K562 (cell line): ENCODE results near the gene MND1. TPM values are rescaled to one million over a fixed set of nuclear protein-coding genes. Genes with fewer than 3 reads are reported as not detected.

Experiments used
- ATAC-seq: fragments of 200-7000 bp; cut with Tn5 transposase; 3 replicates; pipeline ENCODE4 v1.9.1; 2020; ENCODE audit warnings: moderate library complexity
- BruUV-seq: library from RNA; stranded (reverse); fragments of 400-500 nt; replicated peaks from 2 replicates; lab custom pipeline; 2021; lab: Mats Ljungman, UMichigan
- CTCF ChIA-PET: fragments of 300-600 bp; formaldehyde crosslinking; extraction: SDS; loops from one replicate; lab custom pipeline; 2021; ENCODE audit warnings: low intra/inter-chr PET ratio; lab: Yijun Ruan, JAX
- POLR2A ChIA-PET: fragments of 300-600, 350-650 bp; sonication (Branson Sonifier 250); formaldehyde crosslinking; extraction: SDS; loops from one replicate; lab custom pipeline; 2021; ENCODE audit warnings: antibody characterized with exemption, inconsistent platforms; lab: Yijun Ruan, JAX
- DNase-seq, 4 experiments: peaks; one replicate each; pipeline versions ENCODE4 v3.0.0 to v3.0.0-alpha.2; 2011 to 2018; ENCODE audit warnings: low spot score in 3 of 4, mixed read lengths in 3 of 4; ENCODE audit errors: extremely low read depth in 1 of 4
- FAIRE-seq: peaks from 2 replicates; lab custom pipeline; 2011; peaks lifted over from hg19 to GRCh38; lab: Jason Lieb, UNC
- H2AFZ ChIP-seq: 2 replicates; pipeline ENCODE4 v1.6.0; 2011; ENCODE audit warnings: low read depth, low read length, control low read depth, inconsistent platforms
- H3K27ac ChIP-seq: fragments of 200-600 bp; 3 replicates; pipeline ENCODE4 v1.8.0; 2011; ENCODE audit warnings: low read depth, mild to moderate bottlenecking, control low read depth, inconsistent platforms, low read length, moderate library complexity, mixed read lengths; ENCODE audit errors: extremely low read depth
- H3K27me3 ChIP-seq, 2 experiments: fragments of 300-600 bp in 1 of 2; 2 replicates in 1 of 2; 3 replicates in 1 of 2; pipeline versions ENCODE4 v1.6.0 to v1.8.0; 2011; ENCODE audit warnings: inconsistent platforms in 2 of 2, low read length in 2 of 2, mild to moderate bottlenecking in 1 of 2, mixed read lengths in 1 of 2, moderate library complexity in 1 of 2; ENCODE audit not compliant: control insufficient read depth in 2 of 2, insufficient read depth in 2 of 2
- H3K36me3 ChIP-seq: fragments of 300-600 bp; 3 replicates; pipeline ENCODE4 v1.8.0; 2011; ENCODE audit warnings: mild to moderate bottlenecking, low read length, inconsistent platforms; ENCODE audit not compliant: control insufficient read depth, insufficient read depth
- H3K4me1 ChIP-seq, 2 experiments: fragments of 200-600 bp in 1 of 2; replicated peaks in 1 of 2; 2 replicates in 1 of 2; 3 replicates in 1 of 2; pipeline versions ENCODE4 v1.5.1 to v1.8.0; 2011; ENCODE audit warnings: inconsistent platforms in 2 of 2, low read length in 2 of 2, mild to moderate bottlenecking in 1 of 2, mixed read lengths in 1 of 2, moderate library complexity in 1 of 2; ENCODE audit not compliant: control insufficient read depth in 2 of 2, insufficient read depth in 2 of 2
- H3K4me2 ChIP-seq: 2 replicates; pipeline ENCODE4 v1.6.1; 2011; ENCODE audit warnings: low read length, control low read depth, inconsistent platforms, mixed read lengths; ENCODE audit not compliant: insufficient read depth
- H3K4me3 ChIP-seq: fragments of 200-600 bp; sonication (generic), shearing (Covaris generic); 2 replicates; pipeline ENCODE4 v1.5.1; 2016; ENCODE audit warnings: control low read depth, inconsistent platforms
- H3K79me2 ChIP-seq: fragments of 200-600 bp; 3 replicates; pipeline ENCODE4 v1.8.0; 2011; ENCODE audit warnings: low read length, inconsistent platforms; ENCODE audit not compliant: control insufficient read depth, insufficient read depth
- H3K9ac ChIP-seq, 2 experiments: 2 replicates each; pipeline versions ENCODE4 v1.6.0 to v1.6.1; 2011; ENCODE audit warnings: low read depth in 2 of 2, low read length in 2 of 2, control low read depth in 1 of 2, inconsistent platforms in 1 of 2, mild to moderate bottlenecking in 1 of 2, mixed read lengths in 1 of 2; ENCODE audit not compliant: insufficient read depth in 1 of 2
- H3K9me1 ChIP-seq: one replicate; pipeline ENCODE4 v1.6.0; 2011; ENCODE audit warnings: inconsistent platforms, mild to moderate bottlenecking, low read length, moderate library complexity; ENCODE audit not compliant: control insufficient read depth, insufficient read depth
- H3K9me3 ChIP-seq: replicated peaks from 2 replicates; pipeline ENCODE4 v1.5.1; 2011; ENCODE audit warnings: low read depth, low read length, inconsistent platforms; ENCODE audit not compliant: control insufficient read depth, insufficient read depth
- H4K20me1 ChIP-seq: replicated peaks from 2 replicates; pipeline ENCODE4 v1.6.1; 2011; ENCODE audit warnings: low read length, inconsistent platforms, mixed read lengths; ENCODE audit not compliant: control insufficient read depth, insufficient read depth
- CTCF ChIP-seq, 3 experiments: IDR thresholded peaks in 2 of 3; conservative IDR thresholded peaks in 1 of 3; 2 replicates each; pipeline ENCODE4 v1.5.1; 2011 to 2012; ENCODE audit warnings: low read length in 3 of 3, mild to moderate bottlenecking in 3 of 3, control low read depth in 2 of 3, improper control_type of control experiment in 1 of 3, inconsistent platforms in 1 of 3, low read depth in 1 of 3, mixed read lengths in 1 of 3, moderate library complexity in 1 of 3; ENCODE audit not compliant: insufficient read depth in 2 of 3
- LARP7 ChIP-seq: fragments of 450-650 bp; IDR thresholded peaks from 2 replicates; pipeline ENCODE4 v1.6.1; 2016
- NR0B1 ChIP-seq: fragments of 450-650 bp; IDR thresholded peaks from one replicate; pipeline ENCODE4 v1.6.1; 2018; ENCODE audit warnings: mild to moderate bottlenecking, moderate library complexity; ENCODE audit not compliant: partially characterized antibody
- RBM25 ChIP-seq: fragments of 200-400 bp; formaldehyde crosslinking; IDR thresholded peaks from 2 replicates; pipeline ENCODE4 v1.6.1; 2018; ENCODE audit warnings: low read length, low read depth, moderate library complexity; ENCODE audit not compliant: severe bottlenecking
- STAT6 ChIP-seq: sonication (generic); formaldehyde crosslinking; IDR thresholded peaks from 2 replicates; pipeline ENCODE4 v1.8.1; 2023; ENCODE audit warnings: mild to moderate bottlenecking, missing genetic modification reagents
- ZNF655 ChIP-seq: fragments of 250-450 bp; sonication (Bioruptor Pico); IDR thresholded peaks from 2 replicates; pipeline ENCODE4 v1.5.0; 2021
- WGBS: fragments of 100-300 bp; shearing (Covaris generic); methylation state at CpG from one replicate; pipeline ENCODE4 v1.1.6; 2016; ENCODE audit warnings: low coverage, mixed read lengths; ENCODE audit not compliant: insufficient coverage; ENCODE audit errors: missing lambda C conversion rate; 5-methylcytosine and 5-hydroxymethylcytosine counted together
- in situ Hi-C: fragments of 300-500 bp; cut with MboI; formaldehyde crosslinking; loops from 4 replicates; pipeline ENCODE4 v1.15.0; 2018; ENCODE audit warnings: inconsistent platforms, mixed read lengths
- intact Hi-C: fragments of 100-400 bp; cut with micrococcal nuclease; formaldehyde crosslinking; loops from 2 replicates; pipeline ENCODE4 v1.14.2; 2022
- polyA plus RNA-seq, 8 experiments: library from polyadenylated mRNA; depleted of rRNA in 4 of 8; stranded (reverse) in 5 of 8; unstranded in 3 of 8; fragments of >200 nt; fragmentation: Nextera tagmentation in 2 of 8; fragmentation: Illumina TruSeq in 1 of 8; extraction: Ambion mirVana in 2 of 8; extraction: Trizol in 1 of 8; gene quantifications; 2 replicates each; pipeline versions ENCODE4 v1.2.1 to v1.2.3, GENCODE V29; 2011 to 2014; ENCODE audit warnings: inconsistent platforms in 1 of 8, missing spikeins in 1 of 8
- total RNA-seq, 7 experiments: library from RNA; depleted of rRNA in 6 of 7; stranded (reverse); fragments of >200 nt in 6 of 7; fragmentation: Illumina TruSeq in 2 of 7; extraction: Trizol in 2 of 7; gene quantifications; 2 replicates each; pipeline versions ENCODE4 v1.2.1 to v1.2.3, GENCODE V29; 2011 to 2021; ENCODE audit warnings: low replicate concordance in 1 of 7

MND1 gene
- total and polyA plus RNA-seq, 9 of the 15 experiments (the other 6 are each of a cell fraction or from before 2014, with no cell fraction given), result 35.3 to 94.1 (median 59.9) TPM

GRCh38 chr4:153384160-153384559 is 39.7 kb downstream of the MND1 start:
- Histone ChIP-seq H4K20me1 (no peaks in the 10 kb centered on the region), H3K4me1 (no peaks in the 10 kb centered on the region), H3K9me1 (no peaks in the 10 kb centered on the region), H2AFZ (no peak overlapping the region), H3K4me3 (no peak overlapping the region), H3K4me2 (no peak overlapping the region), H3K9ac (no peak overlapping the region), H3K27ac (no peak overlapping the region), H3K79me2 (no peaks in the 10 kb centered on the region; the same call in 2 of the 3 replicates)
- ATAC-seq (no peak), DNase-seq (no peak), FAIRE-seq (no peak)
- no TSS peak for BruUV-seq
- CTCF ChIA-PET, result no interaction called here
- intact Hi-C loops, result no loop called here
- TF ChIP-seq LARP7 (no peak), CTCF (IDR thresholded peaks at IDR 0.05 in 2 of 3, conservative IDR thresholded peaks at IDR 0.05 in 1 of 3; ENCODE audit: insufficient read depth in 2 of 3, low read depth in 1 of 3, low read length in 3 of 3) (no peak), ZNF655 (CRISPR knock-in tag) (no peak), STAT6 (CRISPR knock-in tag) (no peak), NR0B1 (no peak), RBM25 (peak; percentile 29)
- TF ChIP-seq, all 486 proteins: peak for 1
- Histone ChIP-seq H3K36me3 (peaks cover 26% of the 10 kb centered on the region; the same call in 2 of the 3 replicates), H3K27me3 (no peaks in the 10 kb centered on the region), H3K9me3 (no peaks in the 10 kb centered on the region)
- POLR2A ChIA-PET, result interaction anchor here (0.6 kb wide), 1 partner anchor 54 kb away, joined by 3 read pairs; no protein-coding TSS in a partner anchor
- WGBS, result 100% methylated on average over 1 of the region's 1 CpG
- in situ Hi-C loops, result no loop called here
